Measurements from ENCODE around the gene ADGRG3. TPM values are rescaled to one million over a fixed set of nuclear protein-coding genes. Genes with fewer than 3 reads are reported as not detected.
"Not testable (repeated sequence)": the region's sequence is repeated elsewhere in the genome, so short reads cannot be mapped to it uniquely, and the experiment has no call there.

Gene ADGRG3
- total RNA-seq, 1 donor from 2014 or later = 0.36 TPM

- no peak overlapping the region for H3K27ac ChIP-seq (replicated peaks)
- intact Hi-C loops (cut with micrococcal nuclease) = no loop called here
- H3K4me1 ChIP-seq = no peaks in the 10 kb centered on the region
- no peak overlapping the region for H3K4me3 ChIP-seq
- TF ChIP-seq CTCF (IDR thresholded peaks at IDR 0.05; ENCODE audit: borderline replicate concordance) = no peak
- H3K9me3 ChIP-seq (replicated peaks) = no peaks in the 10 kb centered on the region
- H3K27me3 ChIP-seq (ENCODE audit: low read depth) = peaks cover 4% of the 10 kb centered on the region
- DNase-seq = no peak
- no peaks in the 10 kb centered on the region for H3K36me3 ChIP-seq
These were observed 58.4 kb downstream of the ADGRG3 start for GRCh38 chr16:57726433-57726947.

- H3K4me1 ChIP-seq = no peaks in the 10 kb centered on the region
- intact Hi-C loops (cut with micrococcal nuclease) = no loop called here
- TF ChIP-seq CTCF (IDR thresholded peaks at IDR 0.05; ENCODE audit: borderline replicate concordance) = no peak
- no peak overlapping the region for H3K4me3 ChIP-seq
- H3K9me3 ChIP-seq (replicated peaks) = peaks cover 4% of the 10 kb centered on the region
- no peak for DNase-seq
- no peak overlapping the region for H3K27ac ChIP-seq (replicated peaks)
- H3K36me3 ChIP-seq = no peaks in the 10 kb centered on the region
- H3K27me3 ChIP-seq (ENCODE audit: low read depth) = no peaks in the 10 kb centered on the region
These were observed 59.5 kb downstream of the ADGRG3 start for GRCh38 chr16:57727610-57728009.

GRCh38 chr16:57728336-57729181 is 60.5 kb downstream of the ADGRG3 start:
- Histone ChIP-seq H3K4me3 (no peak overlapping the region), H3K27ac (replicated peaks) (no peak overlapping the region), H3K36me3 (no peaks in the 10 kb centered on the region), H3K4me1 (no peaks in the 10 kb centered on the region), H3K27me3 (ENCODE audit: low read depth) (no peaks in the 10 kb centered on the region), H3K9me3 (replicated peaks) (peaks cover 8% of the 10 kb centered on the region)
- DNase-seq = no peak
- no peak for TF ChIP-seq CTCF (IDR thresholded peaks at IDR 0.05; ENCODE audit: borderline replicate concordance)
- intact Hi-C loops (cut with micrococcal nuclease) = no loop called here

GRCh38 chr16:57729182-57729484 is 61.0 kb downstream of the ADGRG3 start:
- peaks cover 3% of the 10 kb centered on the region for H3K4me1 ChIP-seq
- TF ChIP-seq CTCF (IDR thresholded peaks at IDR 0.05; ENCODE audit: borderline replicate concordance) = no peak
- DNase-seq = no peak
- H3K9me3 ChIP-seq (replicated peaks) = peaks cover 8% of the 10 kb centered on the region
- intact Hi-C loops (cut with micrococcal nuclease) = no loop called here
- H3K27me3 ChIP-seq (ENCODE audit: low read depth) = no peaks in the 10 kb centered on the region
- H3K36me3 ChIP-seq = no peaks in the 10 kb centered on the region
- no peak overlapping the region for H3K27ac ChIP-seq (replicated peaks)
- H3K4me3 ChIP-seq = no peak overlapping the region

GRCh38 chr16:57729852-57730251 is 61.7 kb downstream of the ADGRG3 start:
- H3K9me3 ChIP-seq (replicated peaks); H3K36me3 ChIP-seq; H3K4me3 ChIP-seq; H3K27ac ChIP-seq (replicated peaks); H3K27me3 ChIP-seq (ENCODE audit: low read depth); intact Hi-C loops (cut with micrococcal nuclease); DNase-seq: not testable (repeated sequence)
- H3K4me1 ChIP-seq = peaks cover 10% of the 10 kb centered on the region

All from left ventricle myocardium inferior (tissue), 1 donor.